ENCODE results near the gene MAGI3.
"Not testable (repeated sequence)": the region's sequence is repeated elsewhere in the genome, so short reads cannot be mapped to it uniquely, and the experiment has no call there.

MAGI3 gene

GRCh38 chr1:113714606-113715269, 324.4 kb downstream of the MAGI3 start:
- DNase-seq, result no peak

DNA sequence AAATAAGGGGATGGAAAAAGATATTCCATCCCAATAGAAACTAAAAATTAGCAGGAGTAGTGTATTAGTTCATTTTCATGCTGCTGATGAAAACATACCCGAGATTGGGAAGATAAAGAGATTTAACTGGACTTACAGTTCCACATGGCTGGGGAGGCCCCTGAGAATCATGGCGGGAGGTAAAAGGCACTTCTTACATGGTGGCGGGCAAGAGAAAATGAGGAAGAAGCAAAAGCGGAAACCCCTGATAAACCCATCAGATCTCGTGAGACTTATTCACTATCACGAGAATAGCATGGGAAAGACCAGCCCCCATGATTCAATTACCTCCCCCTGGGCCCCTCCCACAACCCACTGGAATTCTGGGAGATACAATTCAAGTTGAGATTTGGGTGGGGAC, 327.2 kb downstream of the MAGI3 start:
- not testable (repeated sequence) for DNase-seq

DNA sequence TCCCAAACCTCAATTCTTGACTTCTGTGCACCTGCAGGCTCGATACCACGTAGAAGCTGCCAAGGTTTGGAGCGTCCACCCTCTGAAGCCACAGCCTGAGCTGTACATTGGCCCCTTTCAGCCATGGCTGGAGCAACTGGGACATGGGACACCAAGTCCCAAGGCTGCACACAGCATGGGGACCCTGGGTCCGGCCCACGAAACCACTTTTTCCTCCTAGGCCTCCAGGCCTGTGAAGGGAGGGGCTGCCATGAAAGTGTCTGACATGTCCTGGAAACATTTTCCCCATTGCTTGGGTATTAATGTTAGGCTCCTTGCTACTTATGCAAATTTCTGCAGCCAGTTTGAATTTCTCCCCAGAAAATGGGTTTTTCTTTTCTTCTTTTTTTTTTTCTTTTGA, 328.3 kb downstream of the MAGI3 start:
- DNase-seq, result not testable (repeated sequence)

DNA sequence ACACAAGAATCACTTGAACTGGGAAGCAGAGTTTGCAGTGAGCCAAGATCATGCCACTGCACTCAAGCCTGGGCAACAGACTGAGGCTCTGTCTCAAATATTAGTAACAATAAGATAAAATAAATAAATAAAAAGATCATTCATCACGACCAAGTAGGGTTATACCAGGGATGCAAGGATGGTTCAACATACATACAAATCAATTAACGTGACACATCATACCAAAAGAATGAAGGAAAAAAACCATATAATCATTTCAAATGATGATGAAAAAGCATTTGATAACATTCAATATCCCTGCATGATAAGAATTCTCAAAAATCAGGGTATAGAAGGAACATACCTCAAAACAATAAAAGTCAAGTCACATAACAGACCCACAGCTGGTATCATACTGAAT, 330.7 kb downstream of the MAGI3 start:
- no peak for DNase-seq

GRCh38 chr1:113732802-113733201, 342.5 kb downstream of the MAGI3 start:
- no peak for DNase-seq

DNA sequence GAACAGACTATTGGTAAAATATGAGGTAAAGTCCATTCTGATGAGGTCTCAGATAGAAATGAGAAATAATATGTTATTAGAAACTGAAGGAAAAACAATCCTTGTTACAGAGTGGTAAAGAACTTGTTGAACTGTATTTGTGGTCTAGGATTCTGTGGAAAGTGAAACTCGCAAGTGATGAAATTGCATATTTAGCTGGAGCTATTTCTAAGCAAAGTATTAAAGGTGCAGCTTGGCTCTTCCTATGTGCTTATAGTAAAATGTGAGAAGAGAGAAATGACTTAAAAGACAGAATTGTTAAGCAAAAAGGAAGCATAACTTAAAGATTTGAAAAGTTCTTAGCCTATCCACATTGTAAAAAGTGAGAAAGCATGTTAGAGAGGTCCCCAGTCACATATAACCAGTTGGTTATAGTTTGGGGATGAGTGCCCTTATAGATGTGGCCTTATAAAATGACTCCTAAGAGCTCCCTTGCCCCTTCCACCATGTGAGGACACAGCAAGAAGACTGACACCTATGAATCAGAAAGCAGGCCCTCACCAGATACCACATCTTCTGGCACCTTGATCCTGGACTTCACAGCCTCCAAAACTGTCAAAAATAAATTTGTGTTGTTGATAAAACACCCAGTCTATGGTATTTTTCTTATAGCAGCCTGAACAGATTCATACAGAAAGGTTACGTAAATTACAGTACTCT, 344.2 kb downstream of the MAGI3 start:
- DNase-seq, result no peak
